Right lobe of liver (tissue), 4 donors: ENCODE measurements around the gene HERC3.

Experiments used
- CTCF ChIP-seq, 4 donors: fragments of 200-600 bp in 3 of 4; fragments of 450-650 bp in 1 of 4; IDR thresholded peaks; one replicate each; pipeline versions ENCODE4 v1.5.1 to v1.8.0; 2016 to 2022; ENCODE audit warnings: antibody characterized with exemption in 4 of 4, mild to moderate bottlenecking in 2 of 4
- POLR2A ChIP-seq: fragments of 450-650 bp; IDR thresholded peaks from one replicate; pipeline ENCODE4 v1.6.1; 2017; ENCODE audit warnings: antibody characterized with exemption, mild to moderate bottlenecking
- donor health status: DM: no; HTN: no; CAD: no.
- donor health status: DM: no; HTN: no; CAD: no.
- donor health status: DM: no; HTN: yes; CAD: no.

- TF ChIP-seq POLR2A: no peak
- no peak for TF ChIP-seq CTCF (IDR thresholded peaks at IDR 0.05)
Measured at GRCh38 chr4:88621763-88622327, 29.6 kb downstream of the HERC3 start.
